GM21723 (cell line): ENCODE measurements around the gene NUP214.
"Not testable (repeated sequence)": the region's sequence is repeated elsewhere in the genome, so short reads cannot be mapped to it uniquely, and the experiment has no call there.

Source experiments
- ATAC-seq: cut with Tn5 transposase; IDR thresholded peaks from one replicate; pipeline ENCODE4 v1.9.1; 2021; ENCODE audit warnings: mild to moderate bottlenecking, moderate library complexity; ENCODE audit not compliant: unreplicated experiment

Gene NUP214

DNA sequence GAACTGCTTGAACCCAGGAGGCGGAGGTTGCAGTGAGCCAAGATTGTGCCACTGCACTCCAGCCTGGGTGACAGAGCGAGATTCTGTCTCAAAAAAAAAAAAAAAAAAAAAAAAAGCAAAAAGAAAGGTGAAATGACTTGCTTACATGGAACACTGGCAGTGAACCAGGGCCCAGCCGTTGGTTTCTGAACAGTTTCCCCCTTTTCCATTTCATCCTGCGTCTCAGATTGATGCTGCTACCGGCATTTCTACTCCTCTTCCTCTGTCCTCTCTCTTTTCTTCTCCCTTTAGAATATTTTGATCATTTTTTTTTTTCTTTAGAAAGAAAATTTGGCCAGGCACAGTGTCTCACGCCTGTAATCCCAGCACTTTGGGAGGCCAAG lies 10.0 kb upstream of the NUP214 start:
- not testable (repeated sequence) for ATAC-seq

GRCh38 chr9:131116281-131117120 lies 8.9 kb upstream of the NUP214 start:
- ATAC-seq = no peak

- ATAC-seq = no peak
Observed at GRCh38 chr9:131117121-131117761, 8.1 kb upstream of the NUP214 start.

GRCh38 chr9:131117762-131118145 lies 7.6 kb upstream of the NUP214 start:
- ATAC-seq = no peak

DNA sequence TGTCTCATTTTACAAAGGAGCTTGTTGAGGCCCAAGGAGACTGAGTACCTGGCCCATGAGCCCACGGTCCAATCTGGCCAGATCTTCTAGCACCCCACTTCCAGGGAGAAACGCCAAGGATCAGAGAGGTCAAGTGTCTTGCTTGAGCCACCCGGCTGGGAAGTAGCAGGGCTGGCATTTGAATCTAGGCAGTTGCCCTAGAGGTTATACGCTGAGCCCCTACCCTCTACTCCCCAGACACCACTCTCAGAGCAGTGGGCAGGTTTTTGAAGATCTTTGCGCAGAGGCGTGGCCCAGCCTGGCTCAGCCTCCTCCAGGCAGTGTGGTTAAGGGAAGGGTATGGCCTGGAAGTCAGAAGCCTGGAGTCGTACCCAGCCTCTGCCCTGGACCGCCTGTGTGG lies 5.8 kb upstream of the NUP214 start:
- no peak for ATAC-seq

GRCh38 chr9:131120620-131121228 lies 4.7 kb upstream of the NUP214 start:
- no peak for ATAC-seq

GRCh38 chr9:131121346-131121745 lies 4.0 kb upstream of the NUP214 start:
- ATAC-seq = no peak

DNA sequence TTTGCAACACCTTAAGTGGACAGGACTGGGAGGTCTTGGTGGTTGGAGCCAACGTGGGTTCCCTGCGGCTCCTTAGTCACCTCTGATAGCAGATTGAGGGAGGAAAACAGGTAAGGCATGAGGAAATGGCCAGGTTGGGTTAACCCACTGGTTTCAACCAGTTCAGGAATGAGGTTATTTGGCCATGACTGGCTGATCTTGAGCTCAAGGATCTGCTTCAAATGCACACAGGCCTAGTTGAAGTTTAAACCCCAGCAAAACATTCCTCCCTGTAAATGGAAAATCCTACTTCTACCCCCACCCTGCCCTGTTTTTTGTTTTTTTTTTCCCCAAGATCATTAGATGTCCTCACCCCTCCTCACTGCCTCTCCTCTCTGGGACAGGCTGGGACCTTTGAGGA lies 3.2 kb upstream of the NUP214 start:
- ATAC-seq = no peak

- no peak for ATAC-seq
Observed at GRCh38 chr9:131125038-131125287, 423 bp upstream of the NUP214 start.

DNA sequence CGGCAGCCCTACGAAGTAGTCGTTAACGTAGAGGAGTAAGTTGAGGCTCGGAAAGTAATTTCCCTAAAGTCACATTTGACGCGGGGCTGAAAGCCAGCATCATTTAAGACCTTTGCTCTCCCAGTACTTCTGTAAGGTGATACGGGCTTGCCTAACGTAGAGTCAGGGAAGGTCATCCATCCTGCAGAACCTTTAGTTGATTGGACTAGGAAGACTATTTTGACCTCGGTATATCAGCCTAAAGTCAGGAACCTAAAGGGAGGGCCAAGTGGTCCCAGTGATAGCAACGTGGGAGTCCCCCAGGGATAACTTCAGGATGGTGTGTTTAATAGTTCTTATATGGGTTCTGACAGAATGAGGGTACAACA lies 657 bp downstream of the NUP214 start:
- ATAC-seq = no peak

DNA sequence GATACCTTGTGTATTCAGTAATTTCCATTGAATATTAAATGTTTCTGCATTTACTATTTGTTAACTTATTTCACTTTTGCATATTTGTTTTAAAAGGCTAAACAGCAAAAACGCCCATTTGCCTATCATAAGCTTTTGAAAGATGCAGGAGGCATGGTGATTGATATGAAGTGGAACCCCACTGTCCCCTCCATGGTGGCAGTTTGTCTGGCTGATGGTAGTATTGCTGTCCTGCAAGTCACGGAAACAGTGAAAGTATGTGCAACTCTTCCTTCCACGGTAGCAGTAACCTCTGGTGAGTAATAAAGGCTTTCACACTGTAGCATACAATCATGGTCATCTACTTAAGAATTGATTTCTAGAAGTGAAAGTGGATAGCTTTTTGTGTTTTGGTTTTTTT lies 3.8 kb downstream of the NUP214 start:
- no peak for ATAC-seq

DNA sequence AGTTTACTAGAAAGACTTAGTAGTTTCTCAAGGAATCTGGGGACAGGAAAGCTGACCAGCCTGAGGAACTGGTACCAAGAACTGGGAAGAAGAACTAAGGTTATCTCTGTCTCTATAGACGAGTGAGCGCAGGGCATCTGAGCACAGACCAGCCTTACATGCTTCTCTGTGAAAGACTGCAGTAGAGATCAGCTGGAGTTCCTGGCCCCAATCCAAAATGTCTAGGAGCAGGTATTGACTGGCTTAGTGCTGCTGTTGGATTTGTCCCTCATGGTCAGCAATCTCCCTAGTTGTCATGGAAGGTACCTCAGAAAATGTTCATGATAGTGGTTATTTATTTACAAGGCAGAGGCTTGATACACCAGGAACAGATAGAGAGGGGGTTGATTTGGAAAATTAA lies 13.3 kb downstream of the NUP214 start:
- no peak for ATAC-seq

DNA sequence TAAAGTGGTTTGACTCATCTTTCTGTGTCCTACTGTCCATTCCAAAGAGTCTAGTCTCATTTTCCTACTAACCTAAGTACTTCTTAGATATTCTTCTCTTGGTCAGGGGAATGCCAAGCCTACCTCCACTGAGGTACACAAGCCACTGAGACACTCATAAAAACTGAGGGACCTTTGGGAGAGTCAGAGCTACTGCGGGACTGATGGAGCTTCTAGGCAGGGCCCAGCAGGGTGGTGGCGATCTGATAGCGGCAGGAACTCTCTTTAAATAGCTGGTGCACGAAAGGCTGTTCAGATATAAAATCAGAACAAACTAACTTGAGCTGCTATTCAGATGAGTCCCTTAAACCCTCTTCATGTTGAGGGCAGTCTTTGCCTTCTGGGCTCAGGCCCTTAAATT lies 14.7 kb downstream of the NUP214 start:
- no peak for ATAC-seq

DNA sequence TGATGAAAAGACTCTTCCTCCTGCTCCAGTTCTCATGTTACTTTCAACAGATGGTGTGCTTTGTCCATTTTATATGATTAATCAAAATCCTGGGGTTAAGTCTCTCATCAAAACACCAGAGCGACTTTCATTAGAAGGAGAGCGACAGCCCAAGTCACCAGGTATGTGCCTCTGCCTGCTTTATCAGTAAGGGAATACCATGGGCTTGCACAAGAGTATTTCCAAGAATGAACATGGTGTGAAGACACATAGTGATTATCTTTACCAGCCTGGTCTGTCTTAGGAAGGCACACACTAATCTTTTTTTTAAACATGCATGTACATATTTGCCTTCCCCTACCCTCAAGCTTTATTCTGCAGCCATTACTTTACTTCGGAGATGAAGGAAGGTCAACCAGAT lies 15.2 kb downstream of the NUP214 start:
- ATAC-seq = no peak

GRCh38 chr9:131142160-131142559 lies 16.8 kb downstream of the NUP214 start:
- ATAC-seq = no peak

DNA sequence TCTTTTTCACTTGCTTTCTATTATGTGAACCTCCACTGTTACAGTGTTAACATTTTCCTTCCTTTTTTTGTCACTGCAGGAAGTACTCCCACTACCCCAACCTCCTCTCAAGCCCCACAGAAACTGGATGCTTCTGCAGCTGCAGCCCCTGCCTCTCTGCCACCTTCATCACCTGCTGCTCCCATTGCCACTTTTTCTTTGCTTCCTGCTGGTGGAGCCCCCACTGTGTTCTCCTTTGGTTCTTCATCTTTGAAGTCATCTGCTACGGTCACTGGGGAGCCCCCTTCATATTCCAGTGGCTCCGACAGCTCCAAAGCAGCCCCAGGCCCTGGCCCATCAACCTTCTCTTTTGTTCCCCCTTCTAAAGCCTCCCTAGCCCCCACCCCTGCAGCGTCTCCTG lies 18.8 kb downstream of the NUP214 start:
- ATAC-seq = no peak

DNA sequence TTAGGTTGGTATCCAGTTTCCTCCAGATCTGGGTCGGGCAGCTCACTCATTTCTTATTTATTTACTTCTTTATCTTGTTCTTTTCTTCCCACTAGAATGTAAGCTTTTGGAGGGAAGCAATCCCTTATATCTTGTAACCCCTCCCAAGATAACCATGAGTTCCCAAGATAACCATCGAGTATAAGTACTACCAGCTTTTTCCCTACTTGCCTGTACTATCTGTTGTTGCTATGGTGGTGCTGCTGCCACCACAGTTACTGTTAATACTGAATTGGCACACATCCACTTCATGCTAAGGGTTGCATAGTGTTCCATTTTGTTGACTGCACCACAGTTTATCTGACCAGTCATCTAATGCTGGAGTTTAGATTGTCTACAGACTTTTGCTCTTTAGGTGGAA lies 19.9 kb downstream of the NUP214 start:
- no peak for ATAC-seq

DNA sequence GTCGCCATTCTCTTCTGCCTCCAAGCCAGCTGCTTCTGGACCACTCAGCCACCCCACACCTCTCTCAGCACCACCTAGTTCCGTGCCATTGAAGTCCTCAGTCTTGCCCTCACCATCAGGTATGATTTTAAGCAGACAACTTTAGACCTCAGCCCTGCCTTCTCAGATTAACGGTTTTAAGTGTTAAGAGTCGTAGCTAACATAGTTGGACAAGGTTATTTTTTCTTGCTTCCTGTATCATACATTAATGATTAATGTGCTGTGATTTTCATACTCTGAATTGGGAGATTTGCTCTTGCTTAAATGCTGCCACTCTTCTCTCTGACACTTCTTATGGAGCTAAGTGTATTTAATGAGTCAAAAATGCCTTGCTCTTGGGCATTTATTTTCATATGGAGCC lies 20.8 kb downstream of the NUP214 start:
- ATAC-seq = no peak

DNA sequence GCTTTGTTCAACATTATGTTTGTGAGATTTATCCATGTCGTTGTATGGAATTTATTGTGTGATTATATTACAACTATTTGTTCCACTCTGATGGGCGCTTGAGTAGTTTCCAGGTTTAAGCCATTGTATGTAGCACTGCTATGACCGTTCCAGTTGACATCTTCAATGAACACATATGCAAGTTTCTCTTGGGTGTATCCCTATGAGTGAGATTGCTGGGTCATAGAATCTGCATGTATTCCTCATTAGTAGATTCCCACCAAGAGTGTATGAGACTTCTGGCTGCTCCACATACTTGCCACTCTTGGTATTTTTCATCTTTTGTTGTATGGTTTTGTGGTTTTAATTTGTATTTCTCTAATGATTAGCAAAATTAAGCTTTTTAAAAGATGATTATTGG lies 22.9 kb downstream of the NUP214 start:
- ATAC-seq = no peak

- ATAC-seq = no peak
Observed at GRCh38 chr9:131148966-131149687, 23.7 kb downstream of the NUP214 start.

DNA sequence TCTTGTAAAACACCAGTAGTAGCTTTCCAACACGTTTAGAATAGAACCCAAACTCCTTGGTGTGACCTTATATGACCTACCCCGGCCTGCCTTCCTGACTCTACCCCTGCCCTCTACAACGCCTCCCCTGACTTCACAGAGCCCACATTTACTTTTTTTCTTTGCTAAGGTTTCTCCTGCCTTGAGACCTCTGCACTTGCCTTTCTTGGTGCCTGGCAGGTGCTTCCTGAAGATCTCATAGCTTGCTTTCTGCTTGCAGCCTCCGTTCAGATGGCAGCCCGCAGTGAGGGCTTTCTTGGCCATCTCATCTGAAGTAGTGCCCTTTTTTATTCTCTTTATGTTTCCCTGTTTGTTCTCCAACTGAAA lies 24.3 kb downstream of the NUP214 start:
- ATAC-seq = no peak

- no peak for ATAC-seq
Observed at GRCh38 chr9:131153595-131153994, 28.2 kb downstream of the NUP214 start.
